Ovary (tissue), 9 donors: ENCODE data around the gene EFEMP1. TPM values are rescaled to one million over a fixed set of nuclear protein-coding genes. Genes with fewer than 3 reads are reported as not detected.

Experiments
- DNase-seq, 5 donors: peaks; one replicate each; pipeline ENCODE4 v3.0.0-alpha.2; 2019 to 2020
- H3K27ac ChIP-seq, 2 donors: fragments of 200-600 bp; one replicate each; pipeline versions ENCODE4 v1.5.1 to v1.8.0; 2019 to 2022
- H3K27me3 ChIP-seq: fragments of 200-600 bp; one replicate; pipeline ENCODE4 v1.8.0; 2022
- H3K36me3 ChIP-seq: fragments of 200-600 bp; sonication (generic); one replicate; pipeline ENCODE4 v1.5.1; 2019
- H3K4me1 ChIP-seq: one replicate; pipeline ENCODE4 v1.8.1; 2013; ENCODE audit warnings: mild to moderate bottlenecking, moderate library complexity; ENCODE audit not compliant: insufficient read depth
- H3K4me3 ChIP-seq: fragments of 200-600 bp; sonication (generic); one replicate; pipeline ENCODE4 v1.5.1; 2017
- H3K9me3 ChIP-seq, 2 donors: fragments of 200-600 bp in 1 of 2; sonication (generic) in 1 of 2; one replicate each; pipeline versions ENCODE4 v1.5.1 to v1.8.1; 2013 to 2019; ENCODE audit warnings: mild to moderate bottlenecking in 1 of 2, moderate library complexity in 1 of 2
- EP300 ChIP-seq: sonication (generic); formaldehyde crosslinking; IDR thresholded peaks from one replicate; pipeline ENCODE4 v1.6.1; 2017; ENCODE audit warnings: antibody characterized with exemption
- POLR2A ChIP-seq: fragments of 450-650 bp; IDR thresholded peaks from one replicate; pipeline ENCODE4 v1.6.1; 2017; ENCODE audit warnings: antibody characterized with exemption, mild to moderate bottlenecking, moderate library complexity
- WGBS, 3 donors: extraction: QIAGEN DNeasy Blood & Tissue Kit in 1 of 3; methylation state at CpG; one replicate each; pipeline versions ENCODE4 v1.1.5 to v1.1.7; 2013 to 2017; 5-methylcytosine and 5-hydroxymethylcytosine counted together
- intact Hi-C, 4 donors: fragments of 100-400 bp; cut with DNase I; formaldehyde crosslinking; loops; one replicate each; pipeline versions ENCODE4 v1.11.0 to v1.15.1; 2022 to 2023
- polyA plus RNA-seq, 2 donors: library from polyadenylated mRNA; stranded (reverse); fragments of 200-250 nt in 1 of 2; fragments of 350-450 nt in 1 of 2; fragmentation: Illumina TruSeq in 1 of 2; extraction: RNeasy Lipid Tissue Mini Kit (QIAGEN cat#74804) in 1 of 2; gene quantifications; one replicate each; pipeline ENCODE4 v1.2.3, GENCODE V29; 2013 to 2014
- total RNA-seq, 7 donors: library from RNA; depleted of rRNA in 2 of 7; stranded (reverse); fragments of >200 nt in 2 of 7; fragmentation: NEBNext Ultra II Directional in 3 of 7; extraction: Animal tissue kit (Norgen Biotek cat#: 25700) in 3 of 7; gene quantifications; one replicate each; pipeline versions ENCODE4 v1.1.0 to v1.2.4, GENCODE V29; 2016 to 2023
- TF ChIP-seq, protein P1 (sequence below), 3 donors: fragments of 450-650 bp in 2 of 3; fragments of 200-600 bp in 1 of 3; IDR thresholded peaks; one replicate each; pipeline versions ENCODE4 v1.5.1 to v1.8.0; 2016 to 2022; ENCODE audit warnings: antibody characterized with exemption in 3 of 3, mild to moderate bottlenecking in 1 of 3
- donor health status: DM: no; HTN: no; CAD: no; lungs with moderate emphysema.
- donor health status: DM: no; HTN: no; CAD: no.
- donor health status: Bipolar disorder and iron deficiency.
- donor health status: DM: yes; HTN: yes; CAD: no.
- donor health status: DM: no; HTN: no; CAD: no.
- donor health status: DM: yes; HTN: yes; CAD: no.

EFEMP1 gene
- total and polyA plus RNA-seq, 9 donors = 204 to 482 (median 282) TPM

DNA sequence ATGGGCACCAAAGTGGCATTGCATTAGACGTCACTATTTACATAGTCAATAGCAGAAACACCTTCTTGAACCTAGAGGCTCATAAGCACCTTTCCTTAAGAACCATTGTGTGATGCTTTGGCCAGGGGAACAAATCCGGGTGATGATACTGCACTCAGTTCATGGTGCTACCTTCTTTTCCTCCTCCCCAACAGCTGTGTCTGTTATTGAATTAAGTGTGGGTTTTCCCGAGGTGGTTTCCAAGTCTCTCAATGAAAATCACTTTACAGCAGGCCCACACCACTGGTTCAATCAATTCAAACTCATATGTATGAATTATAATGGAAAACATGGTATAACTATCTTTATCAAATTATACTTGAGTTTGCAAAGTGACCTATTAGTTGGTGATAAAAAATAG is 9.3 kb upstream of the EFEMP1 start:
- no peaks in the 10 kb centered on the region for H3K36me3 ChIP-seq
- H3K4me1 ChIP-seq = no peaks in the 10 kb centered on the region
- TF ChIP-seq EP300 (no peak), POLR2A (no peak)
- TF ChIP-seq, protein P1, sequence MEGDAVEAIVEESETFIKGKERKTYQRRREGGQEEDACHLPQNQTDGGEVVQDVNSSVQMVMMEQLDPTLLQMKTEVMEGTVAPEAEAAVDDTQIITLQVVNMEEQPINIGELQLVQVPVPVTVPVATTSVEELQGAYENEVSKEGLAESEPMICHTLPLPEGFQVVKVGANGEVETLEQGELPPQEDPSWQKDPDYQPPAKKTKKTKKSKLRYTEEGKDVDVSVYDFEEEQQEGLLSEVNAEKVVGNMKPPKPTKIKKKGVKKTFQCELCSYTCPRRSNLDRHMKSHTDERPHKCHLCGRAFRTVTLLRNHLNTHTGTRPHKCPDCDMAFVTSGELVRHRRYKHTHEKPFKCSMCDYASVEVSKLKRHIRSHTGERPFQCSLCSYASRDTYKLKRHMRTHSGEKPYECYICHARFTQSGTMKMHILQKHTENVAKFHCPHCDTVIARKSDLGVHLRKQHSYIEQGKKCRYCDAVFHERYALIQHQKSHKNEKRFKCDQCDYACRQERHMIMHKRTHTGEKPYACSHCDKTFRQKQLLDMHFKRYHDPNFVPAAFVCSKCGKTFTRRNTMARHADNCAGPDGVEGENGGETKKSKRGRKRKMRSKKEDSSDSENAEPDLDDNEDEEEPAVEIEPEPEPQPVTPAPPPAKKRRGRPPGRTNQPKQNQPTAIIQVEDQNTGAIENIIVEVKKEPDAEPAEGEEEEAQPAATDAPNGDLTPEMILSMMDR (IDR thresholded peaks at IDR 0.05) = no peak
- no peaks in the 10 kb centered on the region for H3K9me3 ChIP-seq
- H3K27me3 ChIP-seq = peaks cover 3% of the 10 kb centered on the region
- no peak overlapping the region for H3K27ac ChIP-seq
- WGBS, 3 donors = 79 to 95% (median 84%) methylated on average over 3 of the region's 3 CpGs
- intact Hi-C loops = no loop called here
- no peak overlapping the region for H3K4me3 ChIP-seq
- DNase-seq = no peak

DNA sequence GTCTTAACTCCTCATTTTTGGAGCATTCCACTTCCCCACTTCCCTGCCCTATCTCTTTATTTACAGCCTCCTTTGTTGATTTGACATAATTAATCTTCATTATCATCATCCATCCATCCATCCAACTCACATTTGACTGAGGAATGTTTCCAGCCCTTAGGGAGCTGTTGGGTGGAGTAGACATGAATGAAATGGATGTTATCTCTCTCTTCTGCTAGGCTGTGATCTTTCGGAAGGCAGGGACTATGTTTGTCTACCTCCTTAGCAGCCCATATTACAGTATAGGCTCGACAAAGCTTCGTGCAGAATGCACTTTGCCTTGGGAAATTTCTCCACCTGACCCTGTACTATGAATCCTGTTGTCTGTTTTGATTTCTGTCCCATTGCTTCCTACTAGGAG is 7.7 kb upstream of the EFEMP1 start:
- H3K27ac ChIP-seq = no peak overlapping the region
- intact Hi-C loops = no loop called here
- H3K4me3 ChIP-seq = no peak overlapping the region
- no peak for DNase-seq
- 50 to 63% (median 52%) methylated on average over 3 of the region's 3 CpGs for WGBS, 3 donors
- no peaks in the 10 kb centered on the region for H3K4me1 ChIP-seq
- no peaks in the 10 kb centered on the region for H3K36me3 ChIP-seq
- TF ChIP-seq EP300 = no peak
- TF ChIP-seq, protein P1 (IDR thresholded peaks at IDR 0.05) = no peak
- no peak for TF ChIP-seq POLR2A
- H3K9me3 ChIP-seq = no peaks in the 10 kb centered on the region
- H3K27me3 ChIP-seq = peaks cover 3% of the 10 kb centered on the region

DNA sequence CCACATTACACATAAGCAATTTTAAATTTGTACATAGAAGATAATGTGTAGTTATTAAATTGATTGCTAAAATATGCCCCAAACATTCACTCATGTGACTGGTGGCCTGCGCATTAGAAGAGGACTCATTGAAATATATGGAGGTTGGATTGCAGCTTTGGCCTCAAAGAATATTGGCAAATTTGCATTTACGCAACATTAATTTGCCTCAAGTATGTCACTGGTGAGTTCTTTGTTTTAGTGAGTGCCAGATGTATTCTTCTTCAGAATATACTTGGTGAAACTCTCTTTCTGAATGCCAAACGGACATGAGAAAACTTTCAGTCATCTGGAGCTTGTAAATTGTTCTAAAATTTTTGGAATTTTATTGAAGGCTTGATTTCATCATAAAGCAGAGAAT is 5.9 kb upstream of the EFEMP1 start:
- Histone ChIP-seq H3K36me3 (no peaks in the 10 kb centered on the region), H3K9me3 (no peaks in the 10 kb centered on the region), H3K4me1 (no peaks in the 10 kb centered on the region), H3K27me3 (peaks cover 3% of the 10 kb centered on the region), H3K4me3 (no peak overlapping the region), H3K27ac (no peak overlapping the region)
- WGBS, 3 donors = 93 to 95% (median 94%) methylated on average over 3 of the region's 3 CpGs
- TF ChIP-seq, protein P1 (IDR thresholded peaks at IDR 0.05) = no peak
- TF ChIP-seq EP300 (no peak), POLR2A (no peak)
- DNase-seq = no peak
- intact Hi-C loops = no loop called here

DNA sequence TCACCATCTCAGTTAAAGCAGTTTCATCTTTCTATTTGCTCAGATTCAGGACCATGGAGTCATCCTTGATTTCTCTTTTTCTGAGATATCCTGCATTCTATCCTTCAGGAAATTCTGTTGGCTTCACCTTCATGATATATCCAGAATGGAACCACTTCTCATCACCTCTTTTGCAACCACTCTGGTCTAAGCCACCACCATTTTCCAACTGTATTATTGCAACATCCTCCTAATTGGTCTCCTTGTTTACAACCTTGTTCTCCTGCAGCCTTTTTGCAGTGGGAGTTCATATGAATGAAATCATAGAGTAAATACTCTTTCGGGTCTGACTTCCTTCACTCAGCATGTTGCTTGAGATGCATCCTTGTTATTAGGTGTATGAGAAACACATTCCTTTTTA is 3.4 kb upstream of the EFEMP1 start:
- TF ChIP-seq, protein P1 (IDR thresholded peaks at IDR 0.05) = no peak
- TF ChIP-seq EP300 (no peak), POLR2A (no peak)
- intact Hi-C loops = no loop called here
- DNase-seq = no peak
- H3K27me3 ChIP-seq = peaks cover 3% of the 10 kb centered on the region
- no peaks in the 10 kb centered on the region for H3K36me3 ChIP-seq
- H3K4me3 ChIP-seq = no peak overlapping the region
- H3K4me1 ChIP-seq = peaks cover 1% of the 10 kb centered on the region
- WGBS, 3 donors = 70 to 90% (median 72%) methylated on average over 1 of the region's 1 CpG
- H3K27ac ChIP-seq = no peak overlapping the region
- no peaks in the 10 kb centered on the region for H3K9me3 ChIP-seq

DNA sequence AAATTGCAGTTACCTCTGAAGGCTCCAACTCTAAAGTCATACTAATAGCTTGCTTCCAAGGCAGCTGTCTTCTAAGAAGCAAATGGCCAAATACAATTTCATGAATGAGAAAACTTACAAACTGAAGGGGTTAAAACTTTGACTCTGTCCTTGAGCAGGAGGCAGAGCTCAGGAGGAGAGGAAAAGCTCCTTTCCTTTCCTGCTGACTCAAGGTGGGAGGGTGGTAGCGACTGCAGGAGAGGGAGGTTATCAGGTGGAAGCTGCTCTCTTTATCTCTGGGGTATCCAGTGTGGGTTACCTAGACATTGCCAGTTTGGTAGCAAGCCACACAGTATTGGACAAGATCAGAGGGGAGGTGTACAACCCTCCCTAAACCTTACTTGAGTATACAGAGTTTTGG is 2.7 kb upstream of the EFEMP1 start:
- H3K36me3 ChIP-seq = no peaks in the 10 kb centered on the region
- peaks cover 3% of the 10 kb centered on the region for H3K27me3 ChIP-seq
- DNase-seq = no peak
- TF ChIP-seq EP300 (no peak), POLR2A (no peak)
- TF ChIP-seq, protein P1 (IDR thresholded peaks at IDR 0.05) = no peak
- H3K27ac ChIP-seq = no peak overlapping the region
- WGBS, 3 donors = 21 to 57% (median 53%) methylated on average over 1 of the region's 1 CpG
- intact Hi-C loops = no loop called here
- H3K4me3 ChIP-seq = no peak overlapping the region
- H3K9me3 ChIP-seq = no peaks in the 10 kb centered on the region
- peaks cover 1% of the 10 kb centered on the region for H3K4me1 ChIP-seq
